Panc1 (cell line): ENCODE results near the gene HOXC9. TPM values are rescaled to one million over a fixed set of nuclear protein-coding genes. Genes with fewer than 3 reads are reported as not detected.

Experiments used
- ATAC-seq: fragments of 200-7000 bp; cut with Tn5 transposase; 2 replicates; pipeline ENCODE4 v1.9.1; 2020; ENCODE audit warnings: mild to moderate bottlenecking, moderate library complexity
- BruUV-seq: library from RNA; stranded (reverse); fragments of 400-500 nt; replicated peaks from 2 replicates; lab custom pipeline; 2021; lab: Mats Ljungman, UMichigan
- CTCF ChIA-PET: fragments of 300-600 bp; sonication (Branson Sonifier 250); formaldehyde crosslinking; loops from one replicate; lab custom pipeline; 2022; ENCODE audit warnings: antibody characterized with exemption; lab: Charles Lee
- POLR2A ChIA-PET: fragments of 300-600 bp; sonication (Branson Sonifier 250); formaldehyde crosslinking; loops from one replicate; lab custom pipeline; 2022; ENCODE audit warnings: antibody characterized with exemption; lab: Charles Lee
- DNase-seq: peaks from one replicate; pipeline ENCODE4 v3.0.0-alpha.2; 2010; ENCODE audit warnings: low read depth, low spot score
- H3K27ac ChIP-seq: 2 replicates; pipeline ENCODE4 v1.5.1; 2011; ENCODE audit warnings: mild to moderate bottlenecking, low read length, inconsistent platforms
- H3K27me3 ChIP-seq: fragments of 200-500 bp; sonication (Bioruptor generic); 2 replicates; pipeline ENCODE4 v1.6.0; 2014; ENCODE audit warnings: low read length, inconsistent platforms; ENCODE audit not compliant: control insufficient read depth, insufficient read depth
- H3K36me3 ChIP-seq: fragments of 200-500 bp; sonication (Bioruptor generic); 2 replicates; pipeline ENCODE4 v1.5.1; 2014; ENCODE audit warnings: inconsistent platforms, mild to moderate bottlenecking, low read length, moderate library complexity; ENCODE audit not compliant: control insufficient read depth, insufficient read depth
- H3K4me1 ChIP-seq: 2 replicates; pipeline ENCODE4 v1.5.1; 2011; ENCODE audit warnings: inconsistent platforms, mild to moderate bottlenecking, low read length, moderate library complexity; ENCODE audit not compliant: control insufficient read depth, insufficient read depth
- H3K4me3 ChIP-seq, 2 experiments: 2 replicates each; pipeline ENCODE4 v1.5.1; 2011 to 2012; ENCODE audit warnings: low read depth in 2 of 2, low read length in 2 of 2, mild to moderate bottlenecking in 2 of 2, inconsistent platforms in 1 of 2, moderate library complexity in 1 of 2
- H3K9me3 ChIP-seq: fragments of 200-500 bp; sonication (Bioruptor generic); 2 replicates; pipeline ENCODE4 v1.5.1; 2014; ENCODE audit warnings: low read depth, mild to moderate bottlenecking, inconsistent platforms, low read length, moderate library complexity; ENCODE audit not compliant: control insufficient read depth, insufficient read depth
- CTCF ChIP-seq: fragments of 450-650 bp; IDR thresholded peaks from 2 replicates; pipeline ENCODE4 v1.5.1; 2017; ENCODE audit warnings: mild to moderate bottlenecking
- POLR2AphosphoS5 ChIP-seq: IDR thresholded peaks from 2 replicates; pipeline ENCODE4 v1.6.1; 2012; ENCODE audit warnings: mild to moderate bottlenecking, low read depth, low read length, moderate library complexity
- REST ChIP-seq, 2 experiments: IDR thresholded peaks; 2 replicates each; pipeline ENCODE4 v1.6.1; 2011 to 2012; ENCODE audit warnings: low read depth in 2 of 2, control low read depth in 1 of 2, low read length in 1 of 2, mild to moderate bottlenecking in 1 of 2, moderate library complexity in 1 of 2; ENCODE audit not compliant: insufficient read depth in 1 of 2
- SIN3A ChIP-seq: IDR thresholded peaks from 2 replicates; pipeline ENCODE4 v1.6.1; 2012; ENCODE audit warnings: low read depth, mild to moderate bottlenecking, low read length, moderate library complexity, borderline replicate concordance; ENCODE audit not compliant: insufficient read depth
- TCF7L2 ChIP-seq: IDR thresholded peaks from 2 replicates; pipeline ENCODE4 v1.6.1; 2011; ENCODE audit warnings: mild to moderate bottlenecking, low read depth, low read length, inconsistent platforms
- in situ Hi-C: cut with HindIII; loops from 2 replicates; pipeline ENCODE4 v1.10.0; 2016; ENCODE audit warnings: low sequenced_read_pairs, low pct_unique_long_range_greater_than_20kb
- intact Hi-C: fragments of 100-400 bp; cut with micrococcal nuclease; formaldehyde crosslinking; loops from one replicate; pipeline ENCODE4 v1.10.0; 2022; ENCODE audit not compliant: unreplicated experiment
- total RNA-seq: library from RNA; stranded (reverse); gene quantifications from one replicate; pipeline ENCODE4 v1.2.1, GENCODE V29; 2021; ENCODE audit not compliant: unreplicated experiment

The HOXC9 gene
- total RNA-seq, 1 experiment from 2014 or later: 37.2 TPM

- in situ Hi-C loops (no loop called here), intact Hi-C loops (no loop called here)
- ChIA-PET POLR2A (interaction anchor here (1.4 kb wide), 1 partner anchor 9 kb away, joined by 5 read pairs; no protein-coding TSS in a partner anchor), CTCF (interaction anchor here (0.6 to 1.5 kb wide), 6 partner anchors 18 to 317 kb away, joined by 3 to 6 read pairs (median 4); partner anchors contain the start of genes COPZ1 and HOXC10)
- Histone ChIP-seq H3K27ac (peak overlapping the region; percentile 99), H3K4me3 (peak overlapping the region; percentile 47 to 66), H3K36me3 (no peaks in the 10 kb centered on the region), H3K27me3 (no peaks in the 10 kb centered on the region), H3K4me1 (peaks cover 52% of the 10 kb centered on the region), H3K9me3 (no peaks in the 10 kb centered on the region)
- no TSS peak for BruUV-seq
- TF ChIP-seq TCF7L2 (no peak), POLR2AphosphoS5 (no peak), REST (IDR thresholded peaks at IDR 0.05; ENCODE audit: insufficient read depth in 1 of 2, low read depth in 2 of 2, low read length in 1 of 2) (no peak), CTCF (no peak), SIN3A (no peak)
- ATAC-seq (0 out of 2 replicates have a peak, but pooled peaks have one; percentile 2), DNase-seq (no peak)
Measured at GRCh38 chr12:54008260-54008552, 8.2 kb downstream of the HOXC9 start.

- Histone ChIP-seq H3K27ac (peak overlapping the region; percentile 92), H3K36me3 (no peaks in the 10 kb centered on the region), H3K4me3 (peak overlapping the region; percentile 47 to 61), H3K4me1 (peaks cover 54% of the 10 kb centered on the region), H3K9me3 (no peaks in the 10 kb centered on the region), H3K27me3 (no peaks in the 10 kb centered on the region)
- in situ Hi-C loops (no loop called here), intact Hi-C loops (no loop called here)
- DNase-seq (no peak), ATAC-seq (no peak)
- no TSS peak for BruUV-seq
- POLR2A ChIA-PET: interaction anchor here (0.6 to 0.7 kb wide), 3 partner anchors 182 to 746 kb away, joined by 5 to 19 read pairs (median 17); no protein-coding TSS in a partner anchor
- TF ChIP-seq CTCF: no peak
- TF ChIP-seq SIN3A: 0 out of 2 replicates have a peak, but pooled peaks have one; percentile 11
- no peak for TF ChIP-seq TCF7L2
- TF ChIP-seq POLR2AphosphoS5: no peak; the same call in 1 of the 2 replicates
- no peak for TF ChIP-seq REST (IDR thresholded peaks at IDR 0.05; ENCODE audit: insufficient read depth in 1 of 2, low read depth in 2 of 2, low read length in 1 of 2)
- CTCF ChIA-PET: interaction anchor here (0.7 to 1.5 kb wide), 8 partner anchors 12 to 263 kb away, joined by 3 to 9 read pairs (median 6); partner anchors contain the start of gene HOXC10
Measured at GRCh38 chr12:54009171-54010052, 9.5 kb downstream of the HOXC9 start.
